Naive thymus-derived CD4-positive, alpha-beta T cell (primary cell): ENCODE data around the gene ARNT2. TPM values are rescaled to one million over a fixed set of nuclear protein-coding genes. Genes with fewer than 3 reads are reported as not detected.
"Not testable (repeated sequence)": the region's sequence is repeated elsewhere in the genome, so short reads cannot be mapped to it uniquely, and the experiment has no call there.

Experiments
- ATAC-seq: fragments of 150-1000 bp; cut with Tn5 transposase; 2 replicates; pipeline ENCODE4 v1.10.0; 2021; ENCODE audit warnings: mild to moderate bottlenecking, moderate library complexity
- CTCF ChIA-PET: fragments of 350-600 bp; sonication (Branson Sonifier 250); formaldehyde crosslinking; loops from one replicate; lab custom pipeline; 2021; ENCODE audit warnings: antibody characterized with exemption; lab: Charles Lee
- POLR2A ChIA-PET: fragments of 350-600 bp; sonication (Branson Sonifier 250); formaldehyde crosslinking; loops from one replicate; lab custom pipeline; 2021; ENCODE audit warnings: antibody characterized with exemption, inconsistent platforms; lab: Charles Lee
- DNase-seq, 9 donors: peaks; one replicate each; pipeline versions ENCODE4 v3.0.0 to v3.0.0-alpha.2; 2020 to 2022; ENCODE audit warnings: mixed read lengths in 1 of 9
- H3K27ac ChIP-seq: one replicate; pipeline ENCODE4 v1.7.0; 2013; ENCODE audit warnings: mild to moderate bottlenecking, low read depth, low read length, moderate library complexity
- H3K27me3 ChIP-seq, 2 donors: one replicate each; pipeline ENCODE4 v1.7.0; 2013; ENCODE audit warnings: low read length in 2 of 2, mild to moderate bottlenecking in 2 of 2, moderate library complexity in 2 of 2; ENCODE audit not compliant: control insufficient read depth in 2 of 2, insufficient read depth in 2 of 2
- H3K36me3 ChIP-seq, 3 experiments: 1 replicate in 2 of 3; 2 replicates in 1 of 3; pipeline ENCODE4 v1.7.0; 2013; ENCODE audit warnings: low read length in 3 of 3, mild to moderate bottlenecking in 3 of 3, moderate library complexity in 1 of 3; ENCODE audit not compliant: insufficient read depth in 3 of 3, control insufficient read depth in 2 of 3
- H3K4me1 ChIP-seq, 2 donors: one replicate each; pipeline ENCODE4 v1.7.0; 2013; ENCODE audit warnings: low read length in 2 of 2, mild to moderate bottlenecking in 2 of 2, moderate library complexity in 1 of 2; ENCODE audit not compliant: control insufficient read depth in 2 of 2, insufficient read depth in 2 of 2
- H3K4me3 ChIP-seq: 2 replicates; pipeline ENCODE4 v1.7.0; 2013; ENCODE audit warnings: mild to moderate bottlenecking, low read length
- H3K9me3 ChIP-seq, 3 experiments: 1 replicate in 2 of 3; 2 replicates in 1 of 3; pipeline ENCODE4 v1.7.0; 2013; ENCODE audit warnings: low read length in 3 of 3; ENCODE audit not compliant: control insufficient read depth in 2 of 3
- H3K27ac Mint-ChIP-seq, 9 donors: one replicate each; pipeline ENCODE4 v1.8.0; 2020 to 2022; ENCODE audit warnings: mixed read lengths in 9 of 9, mild to moderate bottlenecking in 8 of 9, moderate library complexity in 5 of 9, inconsistent platforms in 2 of 9
- H3K27me3 Mint-ChIP-seq, 5 donors: one replicate each; pipeline ENCODE4 v1.8.0; 2021 to 2022; ENCODE audit warnings: mixed read lengths in 5 of 5, mild to moderate bottlenecking in 1 of 5
- H3K36me3 Mint-ChIP-seq, 5 donors: one replicate each; pipeline ENCODE4 v1.8.0; 2020 to 2022; ENCODE audit warnings: mixed read lengths in 5 of 5, mild to moderate bottlenecking in 3 of 5, inconsistent platforms in 1 of 5
- H3K4me1 Mint-ChIP-seq, 7 donors: one replicate each; pipeline ENCODE4 v1.8.0; 2020 to 2022; ENCODE audit warnings: mixed read lengths in 7 of 7, mild to moderate bottlenecking in 3 of 7, inconsistent platforms in 1 of 7
- H3K4me3 Mint-ChIP-seq, 10 donors: one replicate each; pipeline ENCODE4 v1.8.0; 2020 to 2022; ENCODE audit warnings: mild to moderate bottlenecking in 10 of 10, mixed read lengths in 10 of 10, moderate library complexity in 6 of 10, inconsistent platforms in 2 of 10
- H3K9me3 Mint-ChIP-seq, 11 donors: one replicate each; pipeline ENCODE4 v1.8.0; 2020 to 2022; ENCODE audit warnings: mixed read lengths in 11 of 11, mild to moderate bottlenecking in 4 of 11, inconsistent platforms in 1 of 11, moderate library complexity in 1 of 11
- intact Hi-C, 2 donors: fragments of 100-400 bp; cut with micrococcal nuclease; formaldehyde crosslinking; loops; one replicate each; pipeline ENCODE4 v1.15.1; 2023
- microRNA-seq: library from miRNA; unstranded; fragments of <30 nt; microRNA quantifications from one replicate; pipeline ENCODE4 v1.2.0, GENCODE V29; 2022; ENCODE audit warnings: borderline microRNAs expressed
- polyA plus RNA-seq, 2 donors: library from polyadenylated mRNA; unstranded; fragments of 300-500 nt; fragmentation: Illumina TruSeq; gene quantifications; one replicate each; pipeline ENCODE4 v1.2.3, GENCODE V29; 2021
- total RNA-seq, 6 experiments: library from RNA in 5 of 6; stranded (reverse) in 5 of 6; gene quantifications; 1 replicate in 5 of 6; 2 replicates in 1 of 6; pipeline ENCODE4 v1.2.3 and lab custom pipeline; 2021 to 2026

ARNT2 gene
- total and polyA plus RNA-seq, 7 experiments from 2014 or later, result not detected

DNA sequence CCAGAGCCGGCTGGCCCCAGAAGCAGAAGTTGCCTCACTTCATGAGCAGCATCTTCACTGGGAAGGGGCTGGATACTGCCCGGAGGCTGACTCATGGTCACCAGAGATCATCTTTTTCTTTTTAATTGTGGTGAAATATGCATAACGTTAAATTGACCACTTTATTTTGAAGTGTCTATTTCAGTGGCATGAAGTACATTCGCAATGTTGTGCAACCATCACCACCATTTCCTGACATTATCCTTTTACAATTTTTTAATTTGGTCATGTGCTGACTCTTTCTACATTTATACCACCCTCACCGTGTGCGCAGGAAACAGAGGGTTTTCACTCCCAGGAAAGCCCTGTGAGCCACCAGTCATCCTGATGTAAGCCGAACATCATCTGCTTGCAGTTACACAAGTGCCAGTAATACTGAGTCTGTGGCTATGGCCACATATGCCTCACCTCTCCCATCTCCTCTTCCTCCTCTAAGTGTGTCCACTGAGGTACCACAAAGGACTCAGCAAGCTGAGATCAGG lies 239.3 kb downstream of the ARNT2 start:
- POLR2A ChIA-PET, result no interaction called here
- peaks cover 0 to 7% (median 0%) of the 10 kb centered on the region in 3 experiments for H3K9me3 ChIP-seq
- no peak for DNase-seq
- no peaks in the 10 kb centered on the region for H3K4me1 ChIP-seq
- intact Hi-C loops, result no loop called here
- Mint-ChIP-seq H3K27ac (no peak overlapping the region), H3K9me3 (peaks cover 0 to 20% (median 10%) of the 10 kb centered on the region in 11 donors), H3K4me3 (no peak overlapping the region), H3K4me1 (peaks cover 0 to 3% (median 0%) of the 10 kb centered on the region in 7 donors), H3K36me3 (peaks cover 0 to 7% (median 4%) of the 10 kb centered on the region in 5 donors), H3K27me3 (peaks cover 0 to 26% (median 15%) of the 10 kb centered on the region in 5 donors)
- no peak overlapping the region for H3K27ac ChIP-seq
- ATAC-seq, result peak; percentile 53
- H3K36me3 ChIP-seq, result no peaks in the 10 kb centered on the region
- CTCF ChIA-PET, result no interaction called here
- no peaks in the 10 kb centered on the region for H3K27me3 ChIP-seq
- no peak overlapping the region for H3K4me3 ChIP-seq

DNA sequence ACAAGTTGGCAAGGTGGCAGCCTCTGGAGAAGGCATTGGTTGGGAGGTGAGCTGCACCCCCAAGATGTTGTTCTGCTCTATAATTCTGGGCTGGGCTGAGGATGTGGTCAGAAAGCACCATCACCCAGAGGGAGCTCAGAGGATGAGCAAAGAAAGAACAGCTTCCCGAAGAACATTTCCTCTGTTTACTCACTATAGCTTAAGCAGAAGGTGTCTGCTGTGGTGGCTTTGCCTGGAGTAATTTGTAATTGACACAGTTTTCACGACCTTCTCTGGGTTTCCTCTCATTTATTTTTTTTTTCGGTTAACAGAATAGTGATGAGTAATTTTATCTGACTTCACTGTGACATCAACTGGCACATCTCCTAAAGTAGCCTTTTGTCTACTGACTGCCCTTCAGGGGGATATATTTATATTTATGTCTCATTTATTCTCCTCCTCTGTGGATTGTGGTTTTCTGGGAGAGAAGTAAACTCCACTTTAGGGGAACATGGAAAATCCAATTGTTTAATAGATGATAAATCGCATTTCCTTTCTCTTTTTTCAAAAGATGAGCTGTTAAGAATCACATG lies 241.4 kb downstream of the ARNT2 start:
- Histone ChIP-seq H3K4me1 (no peaks in the 10 kb centered on the region), H3K9me3 (peaks cover 0 to 7% (median 0%) of the 10 kb centered on the region in 3 experiments), H3K27me3 (no peaks in the 10 kb centered on the region), H3K27ac (no peak overlapping the region), H3K36me3 (no peaks in the 10 kb centered on the region), H3K4me3 (no peak overlapping the region)
- Mint-ChIP-seq H3K9me3 (peaks cover 0 to 30% (median 13%) of the 10 kb centered on the region in 11 donors), H3K36me3 (peaks cover 0 to 7% (median 4%) of the 10 kb centered on the region in 5 donors), H3K27me3 (peaks cover 0 to 26% (median 15%) of the 10 kb centered on the region in 5 donors), H3K4me3 (no peak overlapping the region), H3K27ac (no peak overlapping the region), H3K4me1 (peaks cover 0 to 3% (median 0%) of the 10 kb centered on the region in 7 donors)
- no peak for DNase-seq
- ChIA-PET POLR2A (no interaction called here), CTCF (no interaction called here)
- intact Hi-C loops, result no loop called here
- no peak for ATAC-seq

DNA sequence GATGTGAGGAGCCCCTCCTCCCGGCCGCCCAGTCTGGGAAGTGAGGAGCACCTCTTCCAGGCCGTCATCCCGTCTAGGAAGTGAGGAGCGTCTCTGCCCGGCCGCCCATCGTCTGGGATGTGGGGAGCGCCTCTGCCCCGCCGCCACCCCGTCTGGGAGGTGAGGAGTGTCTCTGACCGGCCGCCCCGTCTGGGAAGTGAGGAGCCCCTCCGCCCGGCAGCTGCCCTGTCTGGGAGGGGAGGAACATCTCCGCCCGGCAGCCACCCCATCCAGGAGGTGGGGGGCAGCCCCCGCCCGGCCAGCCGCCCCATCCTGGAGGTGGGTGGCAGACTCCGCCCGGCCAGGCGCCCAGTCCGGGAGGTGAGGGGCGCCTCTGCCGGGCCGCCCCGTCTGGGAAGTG lies 243.2 kb downstream of the ARNT2 start:
- ATAC-seq, H3K27ac ChIP-seq, H3K36me3 Mint-ChIP-seq, H3K4me1 Mint-ChIP-seq, DNase-seq, H3K27me3 ChIP-seq, intact Hi-C loops, H3K27ac Mint-ChIP-seq, H3K4me3 ChIP-seq, POLR2A ChIA-PET, CTCF ChIA-PET, H3K4me1 ChIP-seq, H3K4me3 Mint-ChIP-seq, H3K36me3 ChIP-seq, H3K9me3 ChIP-seq: not testable (repeated sequence)
- peaks cover 0 to 21% (median 11%) of the 10 kb centered on the region in 5 donors for H3K27me3 Mint-ChIP-seq
- H3K9me3 Mint-ChIP-seq, result peaks cover 0 to 42% (median 13%) of the 10 kb centered on the region in 11 donors

Small RNAs within 50 kb of the gene (microRNA-seq; reads per million reads assigned to microRNA genes)
- not detected for gene MIR5572

Other genes starting within 250 kb of the ARNT2 start
- gene CTXND1, start 152.2 kb upstream of the ARNT2 start, total RNA-seq, result not detected
- gene CTXND1, start 152.2 kb upstream of the ARNT2 start, polyA plus RNA-seq, result not detected